Activated CD8-positive, alpha-beta memory T cell treated with anti-CD3 and anti-CD28 coated beads, Interleukin-2, amount 10 ng/mL, durations not matched to agents 7 days and 5 days (primary cell): Measurements from ENCODE around the gene BPNT1. TPM values are rescaled to one million over a fixed set of nuclear protein-coding genes. Genes with fewer than 3 reads are reported as not detected.
"Not testable (repeated sequence)": the region's sequence is repeated elsewhere in the genome, so short reads cannot be mapped to it uniquely, and the experiment has no call there.

Experiments used
- ATAC-seq: fragments of 150-1000 bp; cut with Tn5 transposase; one replicate; pipeline ENCODE4 v1.10.0; 2021; ENCODE audit warnings: moderate library complexity
- CTCF ChIA-PET: fragments of 350-600 bp; sonication (Branson Sonifier 250); formaldehyde crosslinking; loops from one replicate; lab custom pipeline; 2021; ENCODE audit warnings: antibody characterized with exemption; lab: Charles Lee
- DNase-seq: peaks from one replicate; pipeline ENCODE4 v3.0.0-alpha.2; 2020
- H3K27ac Mint-ChIP-seq: one replicate; pipeline ENCODE4 v1.8.0; 2021; ENCODE audit warnings: mild to moderate bottlenecking, mixed read lengths
- H3K27me3 Mint-ChIP-seq: one replicate; pipeline ENCODE4 v1.8.0; 2021; ENCODE audit warnings: mixed read lengths
- H3K36me3 Mint-ChIP-seq: one replicate; pipeline ENCODE4 v1.8.0; 2021; ENCODE audit warnings: mild to moderate bottlenecking, mixed read lengths
- H3K4me1 Mint-ChIP-seq: one replicate; pipeline ENCODE4 v1.8.0; 2021; ENCODE audit warnings: mixed read lengths
- H3K4me3 Mint-ChIP-seq: one replicate; pipeline ENCODE4 v1.8.0; 2021; ENCODE audit warnings: mild to moderate bottlenecking, moderate library complexity, mixed read lengths
- H3K9me3 Mint-ChIP-seq: one replicate; pipeline ENCODE4 v1.8.0; 2022; ENCODE audit warnings: low read depth, mixed read lengths
- total RNA-seq, 2 experiments: library from RNA; stranded (reverse); gene quantifications; one replicate each; pipeline ENCODE4 v1.2.3, GENCODE V29; 2021

Gene BPNT1
- total RNA-seq, 2 experiments from 2014 or later, result 22.5 to 27.7 TPM

DNA sequence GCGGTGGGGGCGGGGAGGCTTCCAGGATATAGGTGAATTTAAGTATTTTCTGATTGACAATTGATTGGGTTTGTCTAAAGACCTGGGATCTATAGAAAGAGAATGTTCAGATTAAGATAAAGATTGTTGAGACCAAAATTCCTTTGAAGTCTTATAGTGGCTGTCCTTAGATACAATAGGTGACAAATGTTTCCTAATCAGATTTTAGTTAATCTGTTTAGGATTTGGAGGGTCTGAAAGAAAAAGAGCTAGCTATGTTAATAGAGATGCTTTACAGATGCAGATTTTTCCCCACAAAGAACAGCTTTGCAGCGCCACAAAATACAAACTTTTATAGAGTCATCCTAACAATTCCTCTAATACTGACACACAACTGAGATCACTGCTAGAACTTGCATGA is 28.7 kb downstream of the BPNT1 start:
- ATAC-seq, result no peak
- H3K27me3 Mint-ChIP-seq, result no peaks in the 10 kb centered on the region
- CTCF ChIA-PET, result no interaction called here
- no peak overlapping the region for H3K27ac Mint-ChIP-seq
- no peak overlapping the region for H3K4me3 Mint-ChIP-seq
- no peak for DNase-seq
- peaks cover 8% of the 10 kb centered on the region for H3K4me1 Mint-ChIP-seq
- no peaks in the 10 kb centered on the region for H3K9me3 Mint-ChIP-seq
- H3K36me3 Mint-ChIP-seq, result peaks cover 28% of the 10 kb centered on the region

DNA sequence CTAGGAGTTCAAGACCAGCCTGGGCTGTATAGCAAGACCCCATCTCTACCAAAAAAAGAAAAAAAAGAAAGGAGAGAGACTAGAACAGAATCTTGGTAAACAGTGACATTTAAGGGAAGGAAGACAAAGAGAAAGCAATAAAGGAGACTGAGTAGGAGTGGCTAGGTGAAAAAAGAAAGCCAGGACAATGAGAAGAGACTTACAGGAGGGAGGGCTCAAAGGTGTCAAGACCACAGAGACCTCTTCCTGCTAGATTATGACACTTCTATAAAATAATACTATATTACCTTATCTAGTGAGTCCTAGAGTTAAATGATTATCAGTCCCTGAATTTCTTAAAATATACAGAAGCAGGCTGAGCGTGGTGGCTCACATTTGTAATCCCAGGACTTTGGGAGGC is 33.2 kb downstream of the BPNT1 start:
- peaks cover 3% of the 10 kb centered on the region for H3K36me3 Mint-ChIP-seq
- H3K27ac Mint-ChIP-seq, result peak overlapping the region; percentile 78
- CTCF ChIA-PET, result no interaction called here
- H3K27me3 Mint-ChIP-seq, result no peaks in the 10 kb centered on the region
- no peaks in the 10 kb centered on the region for H3K9me3 Mint-ChIP-seq
- DNase-seq, result no peak
- ATAC-seq, result peak; percentile 89
- H3K4me1 Mint-ChIP-seq, result peaks cover 8% of the 10 kb centered on the region
- no peak overlapping the region for H3K4me3 Mint-ChIP-seq

DNA sequence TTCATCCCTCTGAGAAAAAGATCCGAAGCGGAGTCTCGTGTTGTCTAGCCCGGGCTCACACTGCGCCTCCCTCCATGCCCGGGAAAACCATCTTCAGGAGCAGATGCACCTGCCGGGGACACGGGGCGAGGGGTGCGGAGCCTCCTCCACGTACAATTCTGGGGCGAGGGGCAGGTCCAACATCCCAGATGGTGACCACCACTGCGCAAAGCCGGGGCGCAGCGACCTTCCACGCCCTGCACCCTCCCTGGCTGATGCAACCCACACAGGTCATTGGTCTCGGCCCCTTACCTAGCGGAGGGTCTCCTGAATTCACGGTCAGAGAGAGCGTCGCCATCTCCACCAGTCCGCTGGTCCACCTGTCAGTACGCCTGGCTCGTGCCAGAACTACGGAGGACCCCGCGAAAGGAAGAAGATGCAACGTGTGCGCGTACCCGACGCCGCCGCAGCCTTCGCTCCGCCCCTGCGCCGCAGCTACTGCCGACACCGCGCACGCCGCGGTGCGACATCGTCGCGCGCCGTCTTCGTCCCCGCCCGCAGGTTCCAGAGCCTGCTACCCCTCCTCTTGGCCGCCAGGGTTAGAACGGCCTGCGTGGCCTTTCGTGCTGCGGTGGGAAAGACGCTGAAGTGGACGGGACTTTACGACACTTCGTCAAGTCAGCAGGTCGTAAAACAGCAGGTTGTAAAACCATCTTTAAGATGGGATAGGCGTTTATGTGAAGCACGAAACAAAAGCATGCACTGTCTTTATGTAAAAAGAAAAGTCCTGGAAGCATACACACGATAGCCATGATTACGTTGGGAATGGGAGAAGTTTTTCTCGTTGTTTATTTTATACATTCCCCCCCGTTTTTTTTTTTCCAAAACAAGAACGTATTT is 43.3 kb downstream of the BPNT1 start, which contains the start of gene EPRS1:
Gene EPRS1, minus strand, starts transcription at position 454 of the 879 bp plus-strand sequence. Its CDS starts 117 bp downstream, at position 337.
- CTCF ChIA-PET, result interaction anchor here (0.8 to 1.2 kb wide), 2 partner anchors 43 to 78 kb away, joined by 4 read pairs; partner anchors contain the start of gene BPNT1
- no peaks in the 10 kb centered on the region for H3K27me3 Mint-ChIP-seq
- H3K4me1 Mint-ChIP-seq, result peaks cover 40% of the 10 kb centered on the region

DNA sequence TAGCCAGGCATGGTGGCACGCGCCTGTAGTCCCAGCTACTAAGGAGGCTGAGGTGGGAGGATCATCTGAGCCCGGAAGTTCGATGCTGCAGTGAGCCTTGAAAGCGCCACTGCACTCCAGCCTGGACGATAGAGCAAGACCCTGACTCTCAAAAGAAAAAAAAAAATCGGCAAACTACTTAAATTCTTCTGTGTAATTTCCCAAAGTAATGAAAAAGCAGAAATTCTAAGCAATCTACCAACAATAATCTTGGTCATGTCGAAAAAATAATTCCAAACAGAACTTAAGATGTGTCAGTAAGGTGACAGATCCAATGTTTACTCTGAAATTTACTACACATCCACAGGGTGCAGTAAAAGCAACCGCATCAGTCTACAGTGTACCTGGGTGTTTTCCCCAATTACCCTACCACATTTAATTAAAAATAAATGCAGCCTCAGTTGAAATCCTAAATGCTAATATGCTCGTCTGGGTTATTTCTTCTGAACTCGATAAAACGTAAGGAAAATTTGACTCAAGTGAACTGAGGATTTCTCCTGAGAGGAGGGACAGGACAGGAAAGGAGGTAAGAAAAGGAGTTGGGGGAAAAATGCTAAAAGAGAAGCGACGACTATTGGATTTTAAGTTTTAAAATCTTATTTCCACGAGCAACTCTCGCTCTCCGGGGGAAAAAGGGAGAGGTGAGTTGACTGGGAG is 44.1 kb downstream of the BPNT1 start:
- Mint-ChIP-seq H3K9me3 (no peaks in the 10 kb centered on the region), H3K36me3 (peaks cover 9% of the 10 kb centered on the region), H3K4me1 (peaks cover 40% of the 10 kb centered on the region), H3K27me3 (no peaks in the 10 kb centered on the region), H3K27ac (peak overlapping the region; percentile 96), H3K4me3 (peak overlapping the region; percentile 99)
- peak; percentile 53 for DNase-seq
- CTCF ChIA-PET, result interaction anchor here (0.8 to 1.6 kb wide), 2 partner anchors 13 to 44 kb away, joined by 4 read pairs; partner anchors contain the start of gene BPNT1
- ATAC-seq, result no peak

More for the DNA sequence above, 43.3 kb downstream of the BPNT1 start, which contains the start of gene EPRS1:
- Mint-ChIP-seq H3K4me3 (peak within 1 kb of the TSS; percentile 99), H3K27ac (peak within 1 kb of the TSS; percentile 96), H3K9me3 (no peaks in the 10 kb centered on the region), H3K36me3 (peaks cover 9% of the 10 kb centered on the region)
- DNase-seq (peak; percentile 97), ATAC-seq (peak; percentile 97)

DNA sequence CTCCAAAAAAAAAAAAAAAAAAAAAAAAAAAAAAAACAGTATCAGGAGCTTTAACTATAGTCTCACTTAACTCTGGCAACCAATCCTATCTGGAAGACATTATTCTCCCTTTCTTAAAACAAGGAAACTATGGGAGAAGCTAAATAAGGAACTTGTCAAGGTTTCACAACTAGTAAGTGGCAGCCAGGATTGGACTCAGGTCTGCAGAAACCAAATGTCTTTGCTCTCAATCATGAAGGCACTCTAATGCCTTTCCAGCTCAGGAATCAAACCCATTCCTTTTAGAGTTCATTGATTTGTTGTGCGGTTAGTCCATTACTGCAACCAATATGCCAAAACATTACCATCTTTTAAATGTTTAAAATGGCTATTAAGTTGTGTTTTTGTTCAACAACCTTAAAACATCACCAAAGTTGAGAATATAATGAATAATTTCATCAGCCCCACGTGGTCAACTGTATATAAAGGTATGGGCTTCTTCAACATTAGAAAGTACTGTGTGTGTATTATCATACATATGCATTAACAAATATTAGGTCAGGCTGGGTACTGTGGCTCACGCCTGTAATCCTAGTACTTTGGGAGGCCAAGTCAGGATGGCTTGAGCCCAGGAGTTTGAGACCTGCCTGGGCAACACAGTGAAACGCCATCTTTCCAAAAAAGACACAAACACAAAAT is 44.8 kb downstream of the BPNT1 start:
- peaks cover 9% of the 10 kb centered on the region for H3K36me3 Mint-ChIP-seq
- no peaks in the 10 kb centered on the region for H3K9me3 Mint-ChIP-seq
- CTCF ChIA-PET, result interaction anchor here (0.9 to 1.6 kb wide), 2 partner anchors 12 to 33 kb away, joined by 4 read pairs; no protein-coding TSS in a partner anchor
- peak overlapping the region; percentile 99 for H3K4me3 Mint-ChIP-seq
- H3K27ac Mint-ChIP-seq, result peak overlapping the region; percentile 96
- ATAC-seq (no peak), DNase-seq (no peak)
- H3K27me3 Mint-ChIP-seq, result no peaks in the 10 kb centered on the region
- H3K4me1 Mint-ChIP-seq, result peaks cover 40% of the 10 kb centered on the region

DNA sequence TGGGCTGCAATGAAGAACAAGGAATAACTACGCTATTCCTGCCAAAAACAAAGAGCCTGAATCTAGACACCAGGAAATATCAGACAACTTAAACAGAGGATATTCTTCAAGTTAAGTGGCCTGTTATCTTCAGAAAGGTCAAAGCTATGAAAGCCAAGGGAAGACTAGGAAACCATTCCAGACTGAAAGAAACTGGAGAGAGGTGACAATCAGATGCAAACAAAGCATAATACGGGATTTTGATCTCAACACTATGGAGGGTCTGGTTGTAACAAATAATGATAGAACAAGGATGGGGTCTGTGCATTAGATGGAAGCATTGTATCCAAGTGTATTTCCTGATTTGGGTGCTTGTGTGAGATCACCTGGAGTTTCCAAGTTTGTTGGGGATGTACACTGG is 45.9 kb downstream of the BPNT1 start:
- peaks cover 14% of the 10 kb centered on the region for H3K36me3 Mint-ChIP-seq
- no peaks in the 10 kb centered on the region for H3K27me3 Mint-ChIP-seq
- no peaks in the 10 kb centered on the region for H3K9me3 Mint-ChIP-seq
- H3K4me3 Mint-ChIP-seq, result peak overlapping the region; percentile 13
- H3K4me1 Mint-ChIP-seq, result peaks cover 46% of the 10 kb centered on the region
- ATAC-seq (no peak), DNase-seq (no peak)
- CTCF ChIA-PET, result no interaction called here
- peak overlapping the region; percentile 40 for H3K27ac Mint-ChIP-seq

DNA sequence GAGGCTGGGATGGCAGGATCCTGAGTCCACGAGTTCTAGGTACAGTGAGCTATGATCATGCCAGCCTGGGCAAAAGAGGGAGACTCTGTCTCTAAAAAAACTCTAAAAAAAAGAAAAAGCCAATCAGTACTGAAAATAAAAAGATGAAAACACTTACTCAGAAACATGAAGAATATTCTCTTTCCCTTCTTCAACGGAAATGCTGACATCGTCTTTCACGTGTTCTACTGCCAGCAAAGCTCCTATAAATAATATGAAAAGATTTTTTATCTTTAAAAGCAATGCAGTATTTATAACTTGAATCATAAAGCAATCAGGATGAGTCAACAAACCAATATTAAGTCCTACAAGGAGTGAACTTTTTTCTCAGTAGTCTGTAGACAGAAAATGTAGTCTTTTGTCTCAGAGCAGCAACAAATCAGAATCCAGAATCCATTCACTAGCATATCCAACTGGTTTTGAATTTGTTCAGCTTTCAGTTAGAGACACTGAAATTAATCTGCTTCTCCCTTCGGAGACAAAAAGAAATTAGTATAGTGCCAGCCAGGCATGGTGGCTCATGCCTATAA is 49.5 kb downstream of the BPNT1 start:
- Mint-ChIP-seq H3K36me3 (peaks cover 31% of the 10 kb centered on the region), H3K9me3 (no peaks in the 10 kb centered on the region), H3K27me3 (no peaks in the 10 kb centered on the region), H3K4me1 (peaks cover 42% of the 10 kb centered on the region), H3K4me3 (no peak overlapping the region), H3K27ac (no peak overlapping the region)
- CTCF ChIA-PET, result no interaction called here
- ATAC-seq (no peak), DNase-seq (no peak)

DNA sequence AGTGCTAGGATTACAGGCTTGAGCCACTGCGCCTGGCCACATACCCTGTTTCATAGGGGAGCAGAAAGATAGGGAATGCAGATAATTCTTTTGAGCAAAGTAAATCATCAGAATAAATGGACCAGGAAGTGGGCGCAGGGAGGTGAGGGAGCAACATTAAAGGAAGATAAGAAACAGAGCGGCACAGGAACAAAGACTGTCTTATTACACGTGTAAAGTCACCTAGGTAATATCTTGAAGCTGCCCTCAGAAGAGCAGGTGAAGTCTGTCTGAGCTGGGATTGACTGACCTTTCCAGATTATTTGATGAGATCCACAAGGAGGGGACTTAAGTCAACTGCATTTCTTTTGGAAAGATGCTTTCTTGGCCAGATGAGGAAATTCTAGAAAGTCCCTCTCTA is 50.9 kb downstream of the BPNT1 start:
- Mint-ChIP-seq H3K36me3 (peaks cover 32% of the 10 kb centered on the region), H3K4me1 (peaks cover 32% of the 10 kb centered on the region), H3K4me3 (no peak overlapping the region)

DNA sequence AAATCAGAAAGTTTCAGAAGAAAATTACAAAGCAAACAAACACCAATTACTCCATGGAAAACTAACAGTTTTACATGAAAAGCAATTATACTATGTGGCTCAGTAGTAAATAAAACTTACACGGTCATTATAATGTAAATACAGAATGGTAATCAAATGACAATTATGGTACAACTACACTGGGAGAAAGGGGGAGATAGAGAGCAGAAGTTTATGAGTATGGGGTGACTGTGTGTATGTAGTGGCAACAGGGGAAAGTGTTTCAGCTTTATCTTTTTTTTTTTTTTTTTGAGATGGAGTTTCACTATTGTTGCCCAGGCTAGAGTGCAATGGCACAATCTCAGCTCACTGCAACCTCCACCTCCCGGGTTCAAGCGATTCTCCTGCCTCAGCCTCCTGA is 51.8 kb downstream of the BPNT1 start:
- H3K27ac Mint-ChIP-seq, result peak overlapping the region; percentile 6
- ATAC-seq, result peak; percentile 75
- H3K9me3 Mint-ChIP-seq, H3K4me3 Mint-ChIP-seq, H3K27me3 Mint-ChIP-seq, DNase-seq: not testable (repeated sequence)
- peaks cover 30% of the 10 kb centered on the region for H3K4me1 Mint-ChIP-seq
- CTCF ChIA-PET, result interaction anchor here (1.0 kb wide), 1 partner anchor 75 kb away, joined by 3 read pairs; no protein-coding TSS in a partner anchor
- H3K36me3 Mint-ChIP-seq, result peaks cover 31% of the 10 kb centered on the region

More for the DNA sequence above, 50.9 kb downstream of the BPNT1 start:
- H3K27ac Mint-ChIP-seq, result peak overlapping the region; percentile 55
- CTCF ChIA-PET, result interaction anchor here (0.6 to 1.0 kb wide), 2 partner anchors 13 to 34 kb away, joined by 3 to 4 read pairs; no protein-coding TSS in a partner anchor
- no peaks in the 10 kb centered on the region for H3K9me3 Mint-ChIP-seq
- ATAC-seq, result no peak
- DNase-seq, result no peak
- no peaks in the 10 kb centered on the region for H3K27me3 Mint-ChIP-seq

DNA sequence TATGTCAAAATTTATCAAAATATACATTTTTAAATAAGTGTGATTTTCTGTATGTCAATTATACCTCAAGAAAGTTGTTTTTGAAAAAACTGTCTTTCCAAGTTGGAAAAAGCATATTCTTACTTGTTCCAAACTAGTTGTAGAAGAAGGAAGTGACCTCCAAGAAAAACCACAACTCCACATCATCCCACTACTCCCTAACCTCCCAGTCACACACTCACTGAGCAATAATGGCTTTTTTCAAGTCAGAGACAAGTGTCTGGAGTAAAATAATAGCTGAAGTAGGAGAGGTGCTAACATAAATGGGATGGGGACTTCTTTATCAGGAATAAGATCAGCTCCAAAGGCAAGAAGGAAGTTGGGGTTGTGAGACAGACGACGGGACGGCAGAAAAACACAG is 56.7 kb downstream of the BPNT1 start:
- CTCF ChIA-PET, result interaction anchor here (1.3 to 1.8 kb wide), 2 partner anchors 8 to 12 kb away, joined by 4 read pairs; no protein-coding TSS in a partner anchor

DNA sequence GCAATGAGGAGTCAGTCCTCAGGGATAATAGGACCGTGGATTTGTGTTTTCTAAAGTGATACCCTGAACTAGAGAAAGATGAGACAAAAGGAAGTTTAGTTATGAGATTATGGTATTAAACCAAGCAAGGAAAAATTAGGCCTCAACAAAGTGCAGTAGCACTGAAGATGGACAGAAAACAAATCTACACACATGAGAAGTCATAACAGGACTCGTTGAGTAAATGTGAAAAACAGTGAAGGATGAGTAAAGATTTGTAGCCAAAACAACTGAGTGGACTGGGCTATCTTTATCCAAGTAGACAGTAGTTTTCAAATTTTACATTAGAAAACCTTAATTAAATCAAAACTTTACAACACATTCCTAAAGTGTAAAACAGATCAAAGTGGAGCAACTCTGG is 58.3 kb downstream of the BPNT1 start:
- H3K9me3 Mint-ChIP-seq, result no peaks in the 10 kb centered on the region
- CTCF ChIA-PET, result interaction anchor here (1.5 kb wide), 2 partner anchors 53 to 82 kb away, joined by 3 to 4 read pairs; no protein-coding TSS in a partner anchor
- no peaks in the 10 kb centered on the region for H3K27me3 Mint-ChIP-seq
- H3K4me3 Mint-ChIP-seq, result no peak overlapping the region
- peak overlapping the region; percentile 27 for H3K27ac Mint-ChIP-seq
- H3K4me1 Mint-ChIP-seq, result peaks cover 19% of the 10 kb centered on the region
- no peak for DNase-seq
- ATAC-seq, result peak; percentile 23
- peaks cover 39% of the 10 kb centered on the region for H3K36me3 Mint-ChIP-seq

More for the DNA sequence above, 56.7 kb downstream of the BPNT1 start:
- H3K27me3 Mint-ChIP-seq, result no peaks in the 10 kb centered on the region
- DNase-seq (no peak), ATAC-seq (no peak)
- peaks cover 26% of the 10 kb centered on the region for H3K4me1 Mint-ChIP-seq
- H3K4me3 Mint-ChIP-seq, result no peak overlapping the region
- H3K27ac Mint-ChIP-seq, result no peak overlapping the region
- H3K36me3 Mint-ChIP-seq, result peaks cover 44% of the 10 kb centered on the region
- no peaks in the 10 kb centered on the region for H3K9me3 Mint-ChIP-seq

DNA sequence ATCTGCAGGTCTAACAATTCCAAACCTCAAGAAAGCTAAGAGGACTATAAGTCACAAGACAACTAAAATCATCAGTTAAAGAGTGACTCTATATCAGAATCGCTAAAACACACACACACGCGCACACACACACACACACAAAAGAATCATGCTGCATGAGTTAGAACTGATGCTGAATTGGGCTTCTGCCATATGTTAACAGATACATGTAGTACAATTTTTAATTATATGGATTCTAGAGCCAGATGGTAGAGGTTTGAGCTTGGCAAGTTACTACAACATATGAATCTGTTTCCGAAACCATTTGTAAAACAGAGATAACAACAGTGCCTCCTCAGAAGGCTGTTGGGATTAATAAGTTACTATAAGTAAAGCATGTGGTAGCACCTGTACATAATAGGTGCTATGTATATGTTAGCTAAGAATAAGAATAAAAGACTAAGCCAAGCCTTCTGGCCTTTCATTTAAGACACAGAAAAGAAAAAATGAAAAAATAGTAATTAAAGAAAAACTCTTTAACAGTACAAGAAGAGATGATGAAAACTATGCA is 61.2 kb downstream of the BPNT1 start:
- ATAC-seq (no peak), DNase-seq (no peak)
- H3K36me3 Mint-ChIP-seq, result peaks cover 51% of the 10 kb centered on the region
- no peaks in the 10 kb centered on the region for H3K9me3 Mint-ChIP-seq
- no peak overlapping the region for H3K27ac Mint-ChIP-seq
- CTCF ChIA-PET, result no interaction called here
- no peaks in the 10 kb centered on the region for H3K27me3 Mint-ChIP-seq
- H3K4me3 Mint-ChIP-seq, result no peak overlapping the region
- peaks cover 15% of the 10 kb centered on the region for H3K4me1 Mint-ChIP-seq
